Activated CD4-positive, alpha-beta memory T cell treated with anti-CD3 and anti-CD28 coated beads, Interleukin-2, amount 10 ng/mL, durations not matched to agents 7 days and 5 days (primary cell): Measurements from ENCODE around the gene NEURL3. TPM values are rescaled to one million over a fixed set of nuclear protein-coding genes. Genes with fewer than 3 reads are reported as not detected.
"Not testable (repeated sequence)": the region's sequence is repeated elsewhere in the genome, so short reads cannot be mapped to it uniquely, and the experiment has no call there.

Source experiments
- CTCF ChIA-PET: fragments of 350-600 bp; sonication (Branson Sonifier 250); formaldehyde crosslinking; loops from one replicate; lab custom pipeline; 2021; ENCODE audit warnings: antibody characterized with exemption, inconsistent platforms; lab: Charles Lee
- POLR2A ChIA-PET: fragments of 350-600 bp; sonication (Branson Sonifier 250); formaldehyde crosslinking; loops from one replicate; lab custom pipeline; 2021; ENCODE audit warnings: antibody characterized with exemption; lab: Charles Lee
- DNase-seq: peaks from one replicate; pipeline ENCODE4 v3.0.0-alpha.2; 2020
- H3K27ac Mint-ChIP-seq: one replicate; pipeline ENCODE4 v1.8.0; 2021; ENCODE audit warnings: mild to moderate bottlenecking, mixed read lengths
- H3K27me3 Mint-ChIP-seq: one replicate; pipeline ENCODE4 v1.8.0; 2021; ENCODE audit warnings: mixed read lengths
- H3K36me3 Mint-ChIP-seq: one replicate; pipeline ENCODE4 v1.8.0; 2021; ENCODE audit warnings: low read depth, mixed read lengths
- H3K4me1 Mint-ChIP-seq: one replicate; pipeline ENCODE4 v1.8.0; 2021; ENCODE audit warnings: mixed read lengths
- H3K4me3 Mint-ChIP-seq: one replicate; pipeline ENCODE4 v1.8.0; 2021; ENCODE audit warnings: mild to moderate bottlenecking, mixed read lengths
- H3K9me3 Mint-ChIP-seq: one replicate; pipeline ENCODE4 v1.8.0; 2021; ENCODE audit warnings: mixed read lengths
- total RNA-seq, 2 experiments: library from RNA; stranded (reverse); gene quantifications; one replicate each; pipeline ENCODE4 v1.2.3, GENCODE V29; 2021

NEURL3 gene
- total RNA-seq, 2 experiments from 2014 or later, result 0.78 to 1.0 TPM

DNA sequence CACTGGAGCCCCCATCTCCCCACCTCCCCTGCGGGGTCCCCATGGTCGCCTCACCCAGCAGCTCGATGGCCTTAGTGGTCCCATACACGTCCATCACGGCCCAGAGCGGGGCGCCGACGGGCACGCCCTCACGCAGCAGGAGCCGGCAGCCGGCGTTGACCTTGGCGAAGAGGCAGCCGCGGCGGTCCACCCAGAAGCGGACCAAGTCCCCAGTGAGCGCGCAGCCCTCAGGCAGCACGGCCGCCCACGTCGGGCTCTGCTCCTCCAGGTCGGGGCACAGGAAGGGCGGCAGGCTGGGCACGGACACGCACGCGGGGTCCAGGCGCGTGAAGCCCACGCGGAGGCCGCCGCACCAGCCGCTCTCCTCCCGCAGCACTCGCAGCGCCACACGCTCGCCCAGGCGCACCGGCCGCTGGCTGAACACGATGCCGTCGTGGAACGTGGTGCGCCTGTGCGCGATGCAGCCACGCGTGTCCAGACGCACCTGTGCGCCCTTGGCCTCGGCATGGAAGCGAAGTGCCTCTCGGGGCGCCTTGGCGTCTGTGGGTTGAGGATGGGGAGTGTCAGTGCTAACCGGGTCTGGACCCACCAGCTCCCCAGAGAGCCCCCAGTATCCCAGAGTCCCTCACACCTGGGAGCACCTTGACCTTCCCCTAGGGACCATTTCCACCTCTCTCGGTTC lies 4.6 kb downstream of the NEURL3 start:
- Mint-ChIP-seq H3K4me3 (no peak overlapping the region), H3K36me3 (peaks cover 9% of the 10 kb centered on the region), H3K4me1 (peaks cover 42% of the 10 kb centered on the region), H3K9me3 (peaks cover 2% of the 10 kb centered on the region), H3K27ac (no peak overlapping the region), H3K27me3 (peaks cover 2% of the 10 kb centered on the region)
- POLR2A ChIA-PET, result no interaction called here
- DNase-seq, result no peak
- CTCF ChIA-PET, result no interaction called here

DNA sequence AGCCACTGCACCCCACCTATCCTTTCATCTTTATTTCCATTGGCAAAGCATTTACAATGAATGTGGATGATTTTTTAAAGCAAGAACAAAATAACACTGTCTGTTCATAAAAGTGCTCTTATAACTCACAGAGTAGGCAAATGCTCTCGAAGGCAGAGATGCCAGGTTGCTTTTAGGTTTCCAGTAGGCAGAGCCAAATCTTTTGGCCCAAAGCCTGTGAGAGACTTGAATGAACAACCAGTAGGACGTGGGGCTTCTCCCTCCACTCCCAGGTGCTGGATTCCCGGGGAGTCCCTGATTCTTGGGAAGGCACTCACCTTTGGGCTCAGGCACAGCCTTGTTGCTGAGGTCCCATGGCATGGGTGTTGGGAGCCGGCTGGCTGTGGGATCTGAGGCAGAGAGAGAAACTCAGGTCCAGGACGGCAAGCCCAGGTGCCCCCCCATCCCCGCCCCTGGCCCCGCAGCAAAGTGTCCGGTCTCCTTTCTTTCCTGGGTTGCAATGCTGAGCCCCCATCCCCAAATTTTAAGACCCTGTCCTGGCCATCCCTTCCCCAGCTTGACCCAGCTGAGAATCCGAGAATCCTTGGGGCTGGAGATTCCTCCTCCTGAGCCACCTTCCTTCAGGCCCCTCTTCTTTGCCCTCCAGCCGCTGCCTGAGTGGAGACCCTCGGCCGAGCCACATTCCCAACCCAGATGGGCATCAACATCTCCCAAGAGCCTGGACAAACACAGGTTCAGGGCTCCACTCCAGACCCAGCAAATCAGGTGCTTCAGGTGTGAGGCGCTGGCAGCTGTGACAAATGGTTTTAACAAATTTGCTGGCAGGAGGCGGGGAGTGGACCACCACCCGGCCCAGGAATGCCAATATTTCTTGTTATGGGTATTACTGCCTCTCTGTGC lies 5.8 kb downstream of the NEURL3 start:
- ChIA-PET POLR2A (no interaction called here), CTCF (no interaction called here)
- H3K27me3 Mint-ChIP-seq, result peaks cover 2% of the 10 kb centered on the region
- H3K27ac Mint-ChIP-seq, result no peak overlapping the region
- no peak for DNase-seq
- H3K4me1 Mint-ChIP-seq, result peaks cover 38% of the 10 kb centered on the region
- no peak overlapping the region for H3K4me3 Mint-ChIP-seq
- peaks cover 16% of the 10 kb centered on the region for H3K36me3 Mint-ChIP-seq
- H3K9me3 Mint-ChIP-seq, result peaks cover 8% of the 10 kb centered on the region

DNA sequence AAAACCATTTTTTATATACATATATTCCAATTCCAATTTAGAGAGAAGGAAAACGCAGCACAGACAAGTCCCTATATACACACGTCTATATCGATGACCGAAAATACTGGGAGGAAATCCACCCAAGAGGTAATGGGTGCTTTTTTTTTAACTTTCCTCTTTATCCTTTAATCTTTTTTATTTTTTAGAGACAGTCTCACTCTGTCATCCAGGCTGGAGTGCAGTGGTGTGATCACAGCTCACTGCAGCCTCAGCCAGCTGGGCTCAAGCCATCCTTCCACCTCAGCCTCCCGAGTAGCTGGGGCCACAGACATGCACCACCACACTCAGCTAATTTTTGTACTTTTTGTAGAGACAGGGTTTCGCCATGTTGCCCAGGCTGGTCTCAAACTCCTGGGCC lies 6.5 kb downstream of the NEURL3 start:
- H3K27me3 Mint-ChIP-seq, CTCF ChIA-PET, H3K4me3 Mint-ChIP-seq, POLR2A ChIA-PET, DNase-seq, H3K27ac Mint-ChIP-seq: not testable (repeated sequence)
- H3K9me3 Mint-ChIP-seq, result peaks cover 13% of the 10 kb centered on the region
- H3K36me3 Mint-ChIP-seq, result peaks cover 22% of the 10 kb centered on the region
- H3K4me1 Mint-ChIP-seq, result peaks cover 39% of the 10 kb centered on the region

DNA sequence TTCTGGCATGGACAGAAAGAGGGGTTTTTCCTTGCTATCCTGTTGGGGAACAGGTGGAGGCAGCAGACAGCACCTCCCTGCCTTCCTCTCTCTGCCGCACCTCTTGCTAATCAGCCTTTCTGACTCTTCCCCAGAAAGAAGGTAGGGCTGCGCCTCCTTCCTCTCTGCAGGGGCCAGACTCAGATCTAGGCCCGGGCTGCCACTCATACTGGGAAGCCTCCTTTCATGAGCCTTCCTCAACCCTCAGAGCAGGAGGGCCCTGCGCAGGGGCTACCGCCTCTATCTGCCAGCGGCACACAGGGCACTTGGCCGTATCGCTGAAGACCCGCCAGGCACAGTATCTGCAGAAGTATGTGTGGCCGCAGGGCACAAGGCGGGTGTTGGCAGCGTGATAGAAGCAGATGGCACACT lies 7.1 kb downstream of the NEURL3 start:
- CTCF ChIA-PET, result no interaction called here
- H3K4me3 Mint-ChIP-seq, result no peak overlapping the region
- DNase-seq, result no peak
- H3K9me3 Mint-ChIP-seq, result peaks cover 13% of the 10 kb centered on the region
- peaks cover 2% of the 10 kb centered on the region for H3K27me3 Mint-ChIP-seq
- peaks cover 22% of the 10 kb centered on the region for H3K36me3 Mint-ChIP-seq
- H3K4me1 Mint-ChIP-seq, result peaks cover 41% of the 10 kb centered on the region
- POLR2A ChIA-PET, result no interaction called here
- no peak overlapping the region for H3K27ac Mint-ChIP-seq

DNA sequence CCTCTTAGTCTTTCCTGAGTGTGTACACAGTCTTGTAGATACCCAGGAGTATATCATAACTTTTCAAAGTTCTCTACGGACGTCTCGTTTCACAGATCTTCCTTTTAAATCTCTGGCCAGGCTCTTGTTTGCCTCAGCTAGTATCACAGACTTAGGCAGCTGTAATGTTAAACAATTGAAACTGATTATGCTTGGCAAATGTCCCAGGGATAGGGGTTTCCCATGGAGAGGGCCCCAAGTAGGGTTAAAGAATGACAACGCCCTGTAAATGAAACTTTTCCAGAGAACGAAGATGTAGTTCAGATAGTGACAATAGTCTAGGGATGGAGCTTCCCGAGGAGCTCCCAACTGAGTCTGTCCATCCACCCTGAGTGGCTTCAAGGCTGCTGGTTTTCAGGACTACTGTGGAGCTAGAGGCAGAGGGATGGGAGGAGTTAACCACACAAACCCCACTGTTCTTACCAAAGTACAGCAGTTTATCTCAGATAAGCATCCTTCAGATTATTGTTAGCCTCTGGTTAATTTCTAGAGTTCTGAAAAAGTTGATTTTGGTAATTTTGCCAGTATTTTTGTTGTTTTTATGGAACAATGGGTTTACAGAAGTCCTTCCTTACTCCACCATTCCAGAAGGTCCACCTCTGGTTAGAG lies 9.1 kb downstream of the NEURL3 start:
- CTCF ChIA-PET, result interaction anchor here (1.4 kb wide), 1 partner anchor 89 kb away, joined by 3 read pairs; no protein-coding TSS in a partner anchor

DNA sequence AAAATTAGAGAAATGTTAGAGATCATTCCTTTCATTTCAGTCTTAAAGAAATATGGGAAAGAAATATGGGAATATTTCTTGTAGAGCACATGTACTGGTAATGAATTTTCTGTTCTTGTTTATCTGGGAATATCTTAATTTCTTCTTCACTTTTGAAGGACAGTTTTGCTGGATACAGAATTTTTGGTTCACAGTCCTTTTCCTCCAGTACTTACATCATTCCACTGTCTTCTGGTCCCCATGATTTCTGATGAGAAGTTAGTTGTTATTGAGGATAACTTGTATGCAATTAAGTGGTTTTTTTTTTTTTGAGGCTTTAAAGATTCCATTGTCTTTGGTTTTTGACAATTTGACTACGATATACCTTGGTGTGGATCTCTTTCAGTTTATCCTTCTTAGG lies 11.0 kb downstream of the NEURL3 start:
- no peaks in the 10 kb centered on the region for H3K27me3 Mint-ChIP-seq
- ChIA-PET CTCF (no interaction called here), POLR2A (no interaction called here)

More for the DNA sequence above, 9.1 kb downstream of the NEURL3 start:
- H3K4me1 Mint-ChIP-seq, result peaks cover 41% of the 10 kb centered on the region
- no peak overlapping the region for H3K27ac Mint-ChIP-seq
- H3K36me3 Mint-ChIP-seq, result peaks cover 22% of the 10 kb centered on the region
- peaks cover 2% of the 10 kb centered on the region for H3K27me3 Mint-ChIP-seq
- POLR2A ChIA-PET, result interaction anchor here (1.2 to 1.5 kb wide), 3 partner anchors 8 to 176 kb away, joined by 3 to 6 read pairs (median 3); no protein-coding TSS in a partner anchor
- DNase-seq, result no peak
- H3K9me3 Mint-ChIP-seq, result peaks cover 13% of the 10 kb centered on the region
- H3K4me3 Mint-ChIP-seq, result no peak overlapping the region

DNA sequence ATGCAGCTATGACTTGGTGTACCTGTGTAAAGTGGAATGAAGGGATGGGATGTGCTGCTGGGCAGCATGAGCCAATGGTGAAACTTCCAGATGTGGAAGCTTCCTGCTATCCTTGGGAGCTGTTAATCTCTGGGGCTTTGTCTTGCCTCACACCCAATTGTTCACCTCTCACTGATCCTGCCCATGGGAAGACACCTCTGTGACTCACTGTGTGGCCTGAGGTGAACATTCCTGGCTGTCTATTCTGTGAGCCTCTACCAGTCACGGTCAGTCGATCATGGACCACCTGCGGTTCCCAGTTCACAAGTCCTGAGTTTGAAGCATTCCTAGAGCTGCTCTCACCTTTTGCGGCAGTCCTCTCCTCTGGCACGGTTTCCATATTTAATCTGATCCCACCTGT lies 12.1 kb downstream of the NEURL3 start:
- Mint-ChIP-seq H3K4me3 (no peak overlapping the region), H3K9me3 (peaks cover 13% of the 10 kb centered on the region), H3K4me1 (peaks cover 55% of the 10 kb centered on the region), H3K27me3 (no peaks in the 10 kb centered on the region), H3K27ac (no peak overlapping the region), H3K36me3 (peaks cover 25% of the 10 kb centered on the region)
- no peak for DNase-seq
- CTCF ChIA-PET, result interaction anchor here (1.4 kb wide), 1 partner anchor 45 kb away, joined by 3 read pairs; no protein-coding TSS in a partner anchor
- POLR2A ChIA-PET, result interaction anchor here (0.5 to 0.9 kb wide), 2 partner anchors 86 to 185 kb away, joined by 3 to 4 read pairs; no protein-coding TSS in a partner anchor

More for the DNA sequence above, 11.0 kb downstream of the NEURL3 start:
- Mint-ChIP-seq H3K4me1 (peaks cover 52% of the 10 kb centered on the region), H3K9me3 (peaks cover 13% of the 10 kb centered on the region), H3K36me3 (peaks cover 19% of the 10 kb centered on the region), H3K27ac (no peak overlapping the region), H3K4me3 (no peak overlapping the region)
- DNase-seq, result no peak

DNA sequence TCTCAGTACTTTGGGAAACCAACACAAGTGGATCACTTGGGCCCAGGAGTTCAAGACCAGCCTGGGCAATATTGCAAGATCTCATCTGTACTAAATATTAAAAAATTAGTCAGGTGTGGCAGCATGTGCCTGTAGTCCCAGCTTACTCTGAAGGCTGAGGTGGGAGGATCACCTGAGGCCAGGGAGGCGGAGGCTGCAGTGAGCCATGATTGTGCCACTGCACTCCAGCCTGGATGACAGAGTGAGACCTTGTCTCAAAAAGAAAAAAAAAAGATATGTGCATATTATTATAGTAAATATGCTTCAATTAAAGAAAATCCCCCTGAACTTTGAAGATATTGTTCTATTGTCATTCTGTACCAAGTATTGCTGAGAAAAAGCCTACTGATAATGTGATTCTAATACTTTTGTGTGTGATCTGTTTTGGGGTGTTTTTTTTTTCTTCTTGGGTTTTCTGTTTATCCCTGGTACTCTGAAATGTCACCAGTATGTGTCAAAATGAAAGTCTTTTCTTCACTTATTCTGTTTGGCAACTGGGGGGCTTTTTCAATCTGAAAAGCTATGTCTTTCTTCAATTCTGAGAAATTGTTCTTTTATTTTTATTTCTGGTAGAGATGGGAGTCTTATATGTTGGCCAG lies 13.2 kb downstream of the NEURL3 start:
- H3K27me3 Mint-ChIP-seq, result no peaks in the 10 kb centered on the region
- H3K9me3 Mint-ChIP-seq, result peaks cover 13% of the 10 kb centered on the region
- no peak for DNase-seq
- H3K36me3 Mint-ChIP-seq, result peaks cover 28% of the 10 kb centered on the region
- POLR2A ChIA-PET, result interaction anchor here (0.9 kb wide), 1 partner anchor 85 kb away, joined by 3 read pairs; no protein-coding TSS in a partner anchor
- CTCF ChIA-PET, result interaction anchor here (1.4 kb wide), 1 partner anchor 46 kb away, joined by 3 read pairs; no protein-coding TSS in a partner anchor
- peaks cover 55% of the 10 kb centered on the region for H3K4me1 Mint-ChIP-seq
- peak overlapping the region; percentile 69 for H3K27ac Mint-ChIP-seq
- no peak overlapping the region for H3K4me3 Mint-ChIP-seq

DNA sequence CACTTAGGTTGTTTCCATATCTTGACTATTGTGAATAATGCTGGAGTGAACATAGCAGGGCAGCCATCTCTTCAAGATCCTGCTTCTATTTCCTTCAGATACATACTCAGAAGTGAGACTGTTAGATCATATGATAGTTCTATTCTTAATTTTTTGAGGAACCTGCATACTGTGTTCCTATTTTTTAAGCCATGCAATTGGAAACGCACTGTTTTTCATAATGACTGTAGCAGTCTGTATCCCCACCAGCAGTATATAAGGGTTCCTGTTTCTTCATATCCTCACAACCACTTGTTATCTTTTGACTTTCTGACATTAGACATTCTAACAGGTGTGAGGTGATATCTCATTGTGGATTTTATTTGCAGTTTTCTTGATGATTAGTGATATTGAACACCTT lies 15.5 kb downstream of the NEURL3 start:
- no peaks in the 10 kb centered on the region for H3K27me3 Mint-ChIP-seq
- no peak overlapping the region for H3K4me3 Mint-ChIP-seq
- peaks cover 61% of the 10 kb centered on the region for H3K4me1 Mint-ChIP-seq
- H3K27ac Mint-ChIP-seq, result peak overlapping the region; percentile 28
- DNase-seq, result no peak
- ChIA-PET CTCF (no interaction called here), POLR2A (no interaction called here)
- H3K9me3 Mint-ChIP-seq, result peaks cover 7% of the 10 kb centered on the region
- peaks cover 27% of the 10 kb centered on the region for H3K36me3 Mint-ChIP-seq

DNA sequence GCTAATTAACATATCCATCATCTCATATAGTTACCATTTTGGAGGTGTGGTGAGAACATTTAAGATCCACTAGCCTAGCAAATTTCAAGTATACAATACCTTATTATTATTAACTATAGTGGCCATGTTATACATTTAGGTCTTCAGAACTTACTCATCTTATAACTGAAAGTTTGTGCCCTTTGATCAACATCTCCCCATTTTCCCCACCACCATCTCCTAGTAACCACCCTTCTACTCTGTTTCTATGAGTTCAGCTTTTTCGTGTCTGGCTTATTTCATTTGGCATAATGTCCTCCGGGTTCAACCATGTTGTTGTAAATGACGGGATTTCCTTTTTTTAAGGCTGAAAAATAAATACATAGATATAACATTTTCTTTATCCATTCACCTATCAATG lies 15.9 kb downstream of the NEURL3 start:
- peaks cover 63% of the 10 kb centered on the region for H3K4me1 Mint-ChIP-seq
- H3K27me3 Mint-ChIP-seq, result no peaks in the 10 kb centered on the region
- no peak for DNase-seq
- H3K9me3 Mint-ChIP-seq, result peaks cover 5% of the 10 kb centered on the region
- H3K36me3 Mint-ChIP-seq, result peaks cover 24% of the 10 kb centered on the region
- ChIA-PET POLR2A (no interaction called here), CTCF (interaction anchor here (1.0 kb wide), 1 partner anchor 17 kb away, joined by 3 read pairs; no protein-coding TSS in a partner anchor)
- H3K27ac Mint-ChIP-seq, result peak overlapping the region; percentile 1
- H3K4me3 Mint-ChIP-seq, result no peak overlapping the region

DNA sequence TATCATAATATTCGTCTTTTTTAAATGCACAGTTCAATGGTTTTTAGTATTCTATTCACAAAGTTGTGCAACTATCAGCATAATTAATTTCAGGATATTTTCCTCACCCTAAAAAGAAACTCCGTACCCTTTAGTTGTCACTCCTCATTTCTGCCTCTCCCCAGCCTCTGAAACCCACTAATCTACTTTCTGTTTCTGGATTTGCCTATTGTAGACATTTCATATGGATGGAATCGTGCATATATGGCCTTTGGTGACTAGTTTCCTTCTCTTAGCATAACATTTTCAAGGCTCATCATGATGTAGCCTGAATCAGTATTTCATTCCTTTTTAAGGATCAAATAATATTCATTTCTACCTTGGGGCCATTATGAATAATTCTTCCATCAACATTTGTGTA lies 18.5 kb downstream of the NEURL3 start:
- CTCF ChIA-PET, result interaction anchor here (1.8 kb wide), 1 partner anchor 24 kb away, joined by 4 read pairs; no protein-coding TSS in a partner anchor
- H3K36me3 Mint-ChIP-seq, result peaks cover 19% of the 10 kb centered on the region
- H3K4me3 Mint-ChIP-seq, result peak overlapping the region; percentile 86
- H3K9me3 Mint-ChIP-seq, result peaks cover 2% of the 10 kb centered on the region
- POLR2A ChIA-PET, result interaction anchor here (0.9 to 3.1 kb wide), 7 partner anchors 9 to 182 kb away, joined by 3 to 14 read pairs (median 5); partner anchors contain the start of genes ARID5A, ITPRIPL1 and SNRNP200
- no peak for DNase-seq
- peak overlapping the region; percentile 97 for H3K27ac Mint-ChIP-seq
- no peaks in the 10 kb centered on the region for H3K27me3 Mint-ChIP-seq
- H3K4me1 Mint-ChIP-seq, result peaks cover 50% of the 10 kb centered on the region
